ENCODE measurements around the gene EPB41L4A. TPM values are rescaled to one million over a fixed set of nuclear protein-coding genes. Genes with fewer than 3 reads are reported as not detected.

EPB41L4A gene
- total RNA-seq, 3 donors from 2014 or later, result 11.8 to 18.2 (median 13.2) TPM

- H3K36me3 ChIP-seq (ENCODE audit: low read depth), result no peaks in the 10 kb centered on the region
- peak; percentile 53 to 59 (median 55) for DNase-seq
- TF ChIP-seq, protein P1, sequence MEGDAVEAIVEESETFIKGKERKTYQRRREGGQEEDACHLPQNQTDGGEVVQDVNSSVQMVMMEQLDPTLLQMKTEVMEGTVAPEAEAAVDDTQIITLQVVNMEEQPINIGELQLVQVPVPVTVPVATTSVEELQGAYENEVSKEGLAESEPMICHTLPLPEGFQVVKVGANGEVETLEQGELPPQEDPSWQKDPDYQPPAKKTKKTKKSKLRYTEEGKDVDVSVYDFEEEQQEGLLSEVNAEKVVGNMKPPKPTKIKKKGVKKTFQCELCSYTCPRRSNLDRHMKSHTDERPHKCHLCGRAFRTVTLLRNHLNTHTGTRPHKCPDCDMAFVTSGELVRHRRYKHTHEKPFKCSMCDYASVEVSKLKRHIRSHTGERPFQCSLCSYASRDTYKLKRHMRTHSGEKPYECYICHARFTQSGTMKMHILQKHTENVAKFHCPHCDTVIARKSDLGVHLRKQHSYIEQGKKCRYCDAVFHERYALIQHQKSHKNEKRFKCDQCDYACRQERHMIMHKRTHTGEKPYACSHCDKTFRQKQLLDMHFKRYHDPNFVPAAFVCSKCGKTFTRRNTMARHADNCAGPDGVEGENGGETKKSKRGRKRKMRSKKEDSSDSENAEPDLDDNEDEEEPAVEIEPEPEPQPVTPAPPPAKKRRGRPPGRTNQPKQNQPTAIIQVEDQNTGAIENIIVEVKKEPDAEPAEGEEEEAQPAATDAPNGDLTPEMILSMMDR (IDR thresholded peaks at IDR 0.05), result no peak
- intact Hi-C loops (cut with DNase I, micrococcal nuclease), result no loop called here
- H3K4me3 ChIP-seq, result no peak overlapping the region
- ATAC-seq, result peak; percentile 95
- no peaks in the 10 kb centered on the region for H3K9me3 ChIP-seq
- peaks cover 4% of the 10 kb centered on the region for H3K4me1 ChIP-seq (ENCODE audit: low read depth)
These were observed 28.8 kb downstream of the EPB41L4A start for GRCh38 chr5:112390327-112390726.

GRCh38 chr5:112388739-112389138 is 30.3 kb downstream of the EPB41L4A start:
- DNase-seq (no peak), ATAC-seq (no peak)
- Histone ChIP-seq H3K36me3 (ENCODE audit: low read depth) (no peaks in the 10 kb centered on the region), H3K4me3 (no peak overlapping the region), H3K4me1 (ENCODE audit: low read depth) (peaks cover 4% of the 10 kb centered on the region), H3K9me3 (no peaks in the 10 kb centered on the region)
- TF ChIP-seq, protein P1 (IDR thresholded peaks at IDR 0.05), result no peak
- intact Hi-C loops (cut with DNase I, micrococcal nuclease), result no loop called here

GRCh38 chr5:112388074-112388473 is 31.0 kb downstream of the EPB41L4A start:
- Histone ChIP-seq H3K4me1 (ENCODE audit: low read depth) (peaks cover 4% of the 10 kb centered on the region), H3K9me3 (no peaks in the 10 kb centered on the region), H3K4me3 (no peak overlapping the region), H3K36me3 (ENCODE audit: low read depth) (no peaks in the 10 kb centered on the region)
- intact Hi-C loops (cut with DNase I, micrococcal nuclease), result no loop called here
- no peak for ATAC-seq
- no peak for DNase-seq
- TF ChIP-seq, protein P1 (IDR thresholded peaks at IDR 0.05), result no peak

- Histone ChIP-seq H3K4me3 (no peak overlapping the region), H3K4me1 (ENCODE audit: low read depth) (peaks cover 4% of the 10 kb centered on the region), H3K36me3 (ENCODE audit: low read depth) (no peaks in the 10 kb centered on the region), H3K9me3 (no peaks in the 10 kb centered on the region)
- TF ChIP-seq, protein P1 (IDR thresholded peaks at IDR 0.05), result no peak
- DNase-seq (no peak), ATAC-seq (no peak)
- intact Hi-C loops (cut with DNase I, micrococcal nuclease), result no loop called here
These were observed 32.3 kb downstream of the EPB41L4A start for GRCh38 chr5:112386766-112387165.

GRCh38 chr5:112385969-112386368 is 33.1 kb downstream of the EPB41L4A start:
- ATAC-seq (no peak), DNase-seq (no peak)
- Histone ChIP-seq H3K9me3 (no peaks in the 10 kb centered on the region), H3K36me3 (ENCODE audit: low read depth) (no peaks in the 10 kb centered on the region), H3K4me3 (no peak overlapping the region), H3K4me1 (ENCODE audit: low read depth) (peaks cover 4% of the 10 kb centered on the region)
- TF ChIP-seq, protein P1 (IDR thresholded peaks at IDR 0.05), result no peak
- intact Hi-C loops (cut with DNase I, micrococcal nuclease), result no loop called here

DNA sequence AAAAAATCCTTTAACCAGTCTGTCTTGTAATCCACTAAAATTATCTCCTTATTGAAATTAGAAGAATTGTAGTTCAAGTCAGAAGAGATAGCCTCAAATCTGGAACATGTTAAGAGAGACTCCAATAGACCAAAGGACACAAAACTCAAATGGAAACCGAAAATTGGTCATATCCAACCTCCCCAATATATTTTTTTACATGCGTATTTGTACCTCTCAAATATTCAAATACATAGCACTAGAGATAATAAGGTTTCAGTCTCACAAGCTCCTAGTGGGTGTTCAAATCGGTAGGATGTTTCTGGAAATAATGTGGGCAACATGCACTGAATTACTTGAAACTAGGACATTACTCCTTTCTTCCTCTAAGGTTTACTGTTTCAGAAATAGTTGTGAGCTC is 33.5 kb downstream of the EPB41L4A start:
- Histone ChIP-seq H3K4me1 (ENCODE audit: low read depth) (peaks cover 1% of the 10 kb centered on the region), H3K4me3 (no peak overlapping the region), H3K9me3 (no peaks in the 10 kb centered on the region), H3K36me3 (ENCODE audit: low read depth) (no peaks in the 10 kb centered on the region)
- DNase-seq (no peak), ATAC-seq (no peak)
- TF ChIP-seq, protein P1 (IDR thresholded peaks at IDR 0.05), result no peak
- intact Hi-C loops (cut with DNase I, micrococcal nuclease), result no loop called here
